Neuron (in vitro differentiated cells): ENCODE measurements around the gene ATP2B2.
"Not testable (repeated sequence)": the region's sequence is repeated elsewhere in the genome, so short reads cannot be mapped to it uniquely, and the experiment has no call there.

Experiments used
- H2AFZ ChIP-seq: one replicate; pipeline ENCODE4 v1.6.1; 2013; ENCODE audit warnings: low read depth, mild to moderate bottlenecking, inconsistent platforms, low read length, moderate library complexity
- H3K27me3 ChIP-seq: one replicate; pipeline ENCODE4 v1.6.1; 2013; ENCODE audit warnings: low read length; ENCODE audit not compliant: insufficient read depth
- H3K36me3 ChIP-seq: one replicate; pipeline ENCODE4 v1.6.1; 2013; ENCODE audit warnings: low read length; ENCODE audit not compliant: insufficient read depth
- H3K4me1 ChIP-seq: one replicate; pipeline ENCODE4 v1.6.1; 2013; ENCODE audit warnings: low read length; ENCODE audit not compliant: insufficient read depth
- H3K4me3 ChIP-seq: 2 replicates; pipeline ENCODE4 v1.5.1; 2013; ENCODE audit warnings: mild to moderate bottlenecking, low read length, moderate library complexity
- H3K9me3 ChIP-seq: one replicate; pipeline ENCODE4 v1.6.1; 2013; ENCODE audit warnings: low read length

The ATP2B2 gene

DNA sequence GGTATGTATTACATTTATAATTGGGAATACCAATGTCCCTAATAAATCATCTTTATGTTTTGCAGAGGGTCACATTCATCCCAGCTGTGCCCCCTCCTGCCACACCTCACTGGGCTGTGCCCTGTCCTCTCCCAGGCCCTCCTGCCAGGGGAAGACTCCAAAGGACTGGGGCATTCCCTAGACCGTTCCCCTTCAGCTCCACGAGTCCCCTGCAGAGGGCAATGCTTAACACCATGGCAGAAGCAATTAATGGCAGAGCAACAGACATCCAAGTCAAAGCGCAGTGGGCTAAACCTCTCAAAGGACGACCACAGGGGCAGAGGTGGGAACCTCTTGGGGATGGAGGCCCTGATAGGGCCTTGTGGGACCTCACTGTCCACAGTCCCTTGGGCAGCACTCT, 113.1 kb downstream of the ATP2B2 start:
- Histone ChIP-seq H3K4me1 (no peaks in the 10 kb centered on the region), H3K36me3 (no peaks in the 10 kb centered on the region), H3K9me3 (no peaks in the 10 kb centered on the region), H2AFZ (no peak overlapping the region), H3K4me3 (no peak overlapping the region), H3K27me3 (peaks cover 10% of the 10 kb centered on the region)

DNA sequence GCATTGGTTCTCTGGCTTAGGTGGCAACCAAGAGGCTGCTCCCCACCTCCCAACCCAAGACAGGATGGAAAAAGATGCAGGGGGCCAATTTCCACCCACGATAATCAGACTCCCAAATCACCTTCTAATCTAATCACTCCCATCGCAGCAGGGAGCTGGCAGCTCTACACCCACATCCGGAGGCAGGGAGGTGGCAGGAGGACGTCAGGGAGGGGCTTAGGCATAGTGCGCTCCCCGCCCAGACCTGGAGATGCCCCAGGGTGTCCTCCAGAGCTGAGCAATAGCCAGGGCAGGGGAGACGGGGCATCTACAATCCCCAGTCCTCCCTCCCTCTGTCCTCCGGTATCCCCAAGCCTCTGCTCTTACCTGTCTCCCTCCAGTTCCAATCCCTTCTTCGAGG, 114.0 kb downstream of the ATP2B2 start:
- Histone ChIP-seq H2AFZ (no peak overlapping the region), H3K4me1 (no peaks in the 10 kb centered on the region), H3K27me3 (peaks cover 8% of the 10 kb centered on the region), H3K9me3 (no peaks in the 10 kb centered on the region), H3K36me3 (no peaks in the 10 kb centered on the region), H3K4me3 (no peak overlapping the region)

DNA sequence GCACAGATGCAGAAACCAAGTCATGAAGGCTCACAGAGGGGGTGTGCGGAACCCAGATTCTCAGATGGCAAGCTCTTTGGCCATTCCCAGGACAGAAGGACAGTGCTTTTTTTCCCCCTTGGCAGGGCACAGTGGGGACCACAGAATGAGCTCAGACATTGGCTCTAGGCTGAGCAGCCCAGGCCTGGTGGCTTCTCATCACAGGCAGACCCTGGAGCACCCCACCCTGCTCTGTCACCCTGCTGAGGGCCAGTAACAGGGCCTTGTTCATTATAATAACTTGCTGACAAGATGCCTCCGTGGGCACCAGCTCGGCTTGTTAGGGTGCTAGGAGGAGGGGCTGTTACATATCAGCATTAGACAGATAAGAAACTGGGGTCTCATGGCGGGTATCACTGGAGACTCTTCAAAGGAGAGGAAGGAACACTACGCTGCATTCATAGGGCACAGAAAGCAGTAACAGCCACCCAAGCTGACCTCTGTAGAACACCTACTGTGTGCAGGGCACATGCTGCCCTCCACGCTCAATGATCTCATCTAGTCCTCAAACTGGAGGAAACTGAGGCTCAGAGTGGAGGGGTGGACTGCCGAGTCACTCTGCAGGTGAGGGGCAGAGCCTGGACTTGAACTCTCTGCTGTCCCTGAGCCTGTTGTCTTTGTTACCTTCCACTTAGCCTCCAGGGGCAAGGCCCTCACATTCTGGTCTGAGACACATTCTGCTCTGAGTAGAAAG, 114.6 kb downstream of the ATP2B2 start:
- Histone ChIP-seq H3K9me3 (no peaks in the 10 kb centered on the region), H2AFZ (no peak overlapping the region), H3K36me3 (no peaks in the 10 kb centered on the region), H3K4me3 (no peak overlapping the region), H3K27me3 (peaks cover 8% of the 10 kb centered on the region), H3K4me1 (no peaks in the 10 kb centered on the region)

DNA sequence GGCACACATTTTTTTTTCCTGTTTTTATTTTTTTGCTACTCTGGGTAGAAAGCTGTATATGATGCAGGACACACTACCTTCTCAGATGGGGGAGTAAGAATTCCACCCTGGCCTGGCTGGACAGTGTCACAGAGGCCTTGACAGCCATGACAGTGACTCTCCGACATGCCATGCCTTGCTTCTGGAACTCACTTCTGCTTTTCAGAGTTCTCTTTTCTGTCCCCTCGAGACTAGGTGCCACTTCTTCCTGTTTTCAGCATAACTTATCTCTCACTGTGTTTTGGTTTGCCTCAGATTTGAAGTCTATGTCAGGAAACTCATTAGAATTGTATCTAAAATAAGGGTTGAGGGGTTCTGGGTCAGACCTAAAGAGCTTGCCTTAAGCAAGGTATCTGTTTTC, 115.4 kb downstream of the ATP2B2 start:
- no peaks in the 10 kb centered on the region for H3K36me3 ChIP-seq
- H3K4me1 ChIP-seq: no peaks in the 10 kb centered on the region
- H3K4me3 ChIP-seq: no peak overlapping the region
- H3K9me3 ChIP-seq: no peaks in the 10 kb centered on the region
- H3K27me3 ChIP-seq: peaks cover 6% of the 10 kb centered on the region
- no peak overlapping the region for H2AFZ ChIP-seq

DNA sequence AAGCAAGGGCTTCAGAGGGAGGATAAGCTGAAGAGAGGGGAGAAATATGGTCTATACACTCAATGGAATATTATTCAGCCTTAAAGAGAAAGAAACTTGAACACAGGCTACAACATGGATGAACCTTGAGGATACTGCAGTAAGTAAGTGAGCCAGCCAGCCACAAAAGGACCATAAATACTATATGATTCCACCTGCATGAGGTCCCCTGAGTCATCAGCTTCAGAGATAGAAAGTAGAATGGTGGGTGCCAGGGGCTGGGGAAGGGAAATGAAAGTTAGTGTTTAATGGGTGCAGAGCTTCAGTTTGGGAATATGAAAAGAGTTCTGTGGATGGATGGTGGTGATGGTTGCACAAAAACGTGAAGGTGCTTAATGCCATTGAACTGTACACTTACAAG, 116.0 kb downstream of the ATP2B2 start:
- peaks cover 6% of the 10 kb centered on the region for H3K27me3 ChIP-seq
- H3K4me1 ChIP-seq: no peaks in the 10 kb centered on the region
- no peaks in the 10 kb centered on the region for H3K9me3 ChIP-seq
- no peak overlapping the region for H3K4me3 ChIP-seq
- no peaks in the 10 kb centered on the region for H3K36me3 ChIP-seq
- no peak overlapping the region for H2AFZ ChIP-seq

DNA sequence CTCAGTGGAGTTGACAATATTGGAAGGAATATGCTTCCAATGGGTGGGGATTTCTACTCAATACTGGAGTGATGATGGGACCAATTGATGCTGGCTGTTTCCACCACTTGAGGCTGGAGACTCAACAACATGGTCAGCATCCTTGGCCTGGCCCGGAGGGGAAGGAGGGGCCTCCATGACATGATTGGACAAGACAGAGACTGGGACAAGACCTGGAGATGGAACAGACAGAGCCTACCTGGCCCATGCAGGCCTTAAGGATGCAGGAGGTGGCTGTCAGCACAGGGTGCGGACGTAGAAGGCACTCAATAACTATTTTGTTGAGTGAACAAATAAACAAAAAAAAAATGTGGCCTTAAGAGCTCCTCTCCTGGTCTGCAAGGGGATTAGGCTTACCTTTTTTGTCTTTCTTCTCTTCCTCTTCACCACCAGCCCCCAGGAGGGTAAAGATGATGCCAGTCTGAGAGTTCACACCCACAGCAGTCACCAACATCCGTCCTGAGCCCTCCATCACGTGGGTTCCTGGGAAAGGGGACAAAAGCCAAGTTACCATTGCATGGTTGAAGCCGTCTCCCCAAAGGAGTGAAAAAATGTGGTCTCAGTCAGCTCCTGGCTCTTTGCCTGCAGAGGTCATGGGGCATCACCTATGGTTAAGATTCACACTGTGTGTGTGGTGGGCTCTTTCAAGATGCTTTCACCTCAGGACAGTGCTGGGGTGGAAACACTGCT, 117.3 kb downstream of the ATP2B2 start:
- Histone ChIP-seq H3K4me1 (no peaks in the 10 kb centered on the region), H3K9me3 (no peaks in the 10 kb centered on the region), H3K4me3 (no peak overlapping the region), H3K36me3 (no peaks in the 10 kb centered on the region), H2AFZ (no peak overlapping the region), H3K27me3 (peaks cover 4% of the 10 kb centered on the region)

DNA sequence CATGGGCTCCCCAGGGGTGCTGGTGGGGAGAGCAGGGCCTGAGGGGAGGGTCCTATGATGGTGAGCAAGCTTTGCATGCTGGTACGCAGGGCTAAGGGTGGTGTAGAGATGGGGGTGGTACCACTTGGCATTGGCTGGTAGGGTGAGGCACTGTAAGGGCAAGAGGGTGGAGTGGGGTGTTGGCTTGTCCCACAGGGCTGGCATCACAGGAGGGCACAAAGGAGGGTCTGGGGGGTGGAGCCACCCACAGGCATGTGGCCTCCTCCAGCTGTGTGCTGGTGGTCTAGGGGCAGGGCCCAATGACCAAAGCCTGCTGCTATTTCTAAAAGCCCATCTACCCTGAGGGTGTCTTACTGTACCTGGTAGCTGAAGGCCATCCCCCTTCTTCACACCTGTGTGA, 119.3 kb downstream of the ATP2B2 start:
- H3K4me3 ChIP-seq: no peak overlapping the region
- no peaks in the 10 kb centered on the region for H3K36me3 ChIP-seq
- H3K9me3 ChIP-seq: no peaks in the 10 kb centered on the region
- no peak overlapping the region for H2AFZ ChIP-seq
- H3K4me1 ChIP-seq: peaks cover 4% of the 10 kb centered on the region
- H3K27me3 ChIP-seq: peaks cover 4% of the 10 kb centered on the region

DNA sequence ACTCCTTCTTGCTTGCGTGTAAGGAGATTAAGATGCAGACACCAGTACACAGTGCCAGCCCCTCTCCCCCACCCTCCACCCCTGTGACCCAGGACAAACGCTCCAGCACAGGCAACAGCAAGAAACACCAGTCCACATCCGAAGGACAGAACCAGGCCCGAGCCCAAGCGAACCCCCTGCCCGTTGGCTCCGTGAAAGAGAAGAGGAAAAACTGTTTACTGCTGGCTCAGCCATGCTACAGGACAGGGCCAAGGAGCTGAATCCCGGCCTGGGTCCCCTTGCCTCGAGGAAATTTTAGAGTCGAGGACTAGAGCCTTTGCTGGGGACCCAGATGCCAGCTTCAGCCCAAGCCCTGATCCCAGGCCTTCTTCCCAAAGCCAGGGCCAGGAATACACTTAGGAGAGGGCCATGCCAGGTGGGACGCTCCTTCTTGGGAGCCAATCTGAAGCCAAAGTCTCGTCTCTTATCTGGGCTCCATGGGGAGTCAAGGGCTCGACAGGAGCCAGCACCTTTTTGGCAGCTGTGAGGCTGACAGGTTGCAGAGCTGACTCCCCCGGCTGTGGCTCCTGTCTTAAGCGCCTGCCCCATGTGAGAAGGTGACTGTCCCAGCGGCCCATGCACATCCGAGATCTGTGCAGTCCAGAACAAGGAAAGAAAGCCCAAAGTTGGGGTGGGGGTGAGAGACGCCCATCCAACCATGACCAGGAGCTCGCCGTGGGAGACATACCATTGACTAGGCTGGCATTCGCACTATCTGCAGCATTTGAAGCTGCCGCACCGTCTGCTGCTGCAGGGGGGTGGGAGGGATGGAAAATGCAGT, 120.6 kb downstream of the ATP2B2 start:
- H3K4me3 ChIP-seq: no peak overlapping the region
- H3K9me3 ChIP-seq: no peaks in the 10 kb centered on the region
- no peak overlapping the region for H2AFZ ChIP-seq
- peaks cover 4% of the 10 kb centered on the region for H3K4me1 ChIP-seq
- peaks cover 4% of the 10 kb centered on the region for H3K27me3 ChIP-seq
- no peaks in the 10 kb centered on the region for H3K36me3 ChIP-seq

DNA sequence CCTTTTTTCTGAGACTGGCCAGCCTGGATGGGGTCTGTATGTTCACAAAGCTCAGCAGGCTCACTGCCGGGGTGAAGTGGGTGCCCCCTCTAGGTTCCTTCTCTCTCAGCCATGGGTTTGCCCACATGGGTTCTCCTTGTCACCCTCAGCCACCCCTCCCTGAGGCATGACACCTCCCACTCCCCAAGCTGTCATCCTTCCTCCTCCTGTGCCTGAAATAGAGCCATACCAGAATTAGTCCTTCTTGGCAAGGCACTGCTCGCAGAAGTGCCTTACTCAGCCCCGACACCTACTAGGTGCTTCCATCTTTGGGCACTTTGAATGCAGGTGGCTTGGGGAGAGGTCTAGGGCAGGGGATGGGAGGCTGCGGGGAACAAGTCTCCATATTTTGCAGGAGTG, 121.5 kb downstream of the ATP2B2 start:
- Histone ChIP-seq H3K9me3 (no peaks in the 10 kb centered on the region), H3K4me1 (peaks cover 4% of the 10 kb centered on the region), H2AFZ (no peak overlapping the region), H3K36me3 (no peaks in the 10 kb centered on the region), H3K4me3 (no peak overlapping the region), H3K27me3 (peaks cover 4% of the 10 kb centered on the region)

DNA sequence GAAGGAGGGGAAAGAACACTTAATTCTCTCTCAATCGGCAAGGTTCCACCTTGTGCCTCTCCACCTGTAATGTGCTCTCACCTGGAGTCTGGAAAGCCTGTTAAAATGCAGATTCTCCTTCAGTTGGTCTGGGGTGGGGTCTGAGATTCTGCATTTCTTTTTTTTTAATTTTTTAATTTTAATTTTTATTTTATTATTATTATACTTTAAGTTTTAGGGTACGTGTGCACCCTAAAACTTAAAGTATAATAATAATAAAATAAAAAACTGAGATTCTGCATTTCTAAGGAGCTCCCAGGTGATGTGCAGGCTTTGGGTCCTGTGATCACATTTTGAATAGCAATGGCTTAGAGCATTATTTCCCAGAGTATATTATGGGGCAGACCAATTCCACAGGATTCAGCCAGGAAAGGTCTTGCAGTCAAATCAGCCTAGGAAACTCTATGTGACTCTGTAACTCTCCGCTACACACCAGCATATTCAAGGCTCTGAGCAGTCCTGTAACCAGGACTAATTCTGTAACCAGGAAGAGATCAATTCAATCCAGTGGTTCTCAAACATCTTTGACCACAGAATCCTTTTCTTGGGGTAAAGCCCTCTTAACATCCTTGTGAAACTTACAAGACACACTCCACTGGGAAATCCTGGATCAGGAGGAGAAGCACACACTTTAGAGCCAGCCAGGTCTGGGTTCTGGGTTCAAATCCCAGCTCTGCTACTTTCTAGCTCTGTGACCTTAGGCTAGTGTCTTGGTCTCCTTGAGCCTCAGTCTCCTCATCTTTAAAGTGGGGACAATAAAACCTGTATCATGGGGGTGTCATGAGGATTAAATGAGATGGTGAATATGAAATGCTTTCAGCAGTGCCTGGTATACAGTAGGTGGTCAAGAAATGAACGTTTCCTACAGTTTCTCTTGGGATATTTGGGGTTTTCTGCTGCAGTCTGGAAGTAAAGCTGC, 122.2 kb downstream of the ATP2B2 start:
- Histone ChIP-seq H3K36me3 (no peaks in the 10 kb centered on the region), H2AFZ (no peak overlapping the region)

DNA sequence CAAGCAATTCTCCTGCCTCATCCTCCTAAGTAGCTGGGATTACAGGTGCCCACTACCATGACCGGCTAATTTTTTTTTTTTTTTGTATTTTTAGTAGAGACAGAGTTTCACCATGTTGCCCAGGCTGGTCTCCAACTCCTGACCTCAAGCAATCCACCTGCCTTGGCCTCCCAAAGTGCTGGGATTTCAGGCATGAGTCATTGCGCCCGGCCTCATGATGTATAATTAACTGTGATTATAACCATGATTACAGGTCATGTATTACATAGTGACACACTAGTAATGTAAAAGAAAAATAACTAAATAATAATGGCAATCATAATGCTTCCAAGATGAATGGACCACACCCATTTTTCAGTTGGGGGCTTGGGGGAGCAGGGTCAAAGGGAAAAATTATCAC, 122.9 kb downstream of the ATP2B2 start:
- not testable (repeated sequence) for H2AFZ ChIP-seq, H3K9me3 ChIP-seq, H3K27me3 ChIP-seq, H3K4me1 ChIP-seq, H3K36me3 ChIP-seq, H3K4me3 ChIP-seq

More for the DNA sequence above, 122.2 kb downstream of the ATP2B2 start:
- no peaks in the 10 kb centered on the region for H3K9me3 ChIP-seq
- H3K4me1 ChIP-seq: peaks cover 4% of the 10 kb centered on the region
- H3K4me3 ChIP-seq: no peak overlapping the region
- peaks cover 4% of the 10 kb centered on the region for H3K27me3 ChIP-seq

DNA sequence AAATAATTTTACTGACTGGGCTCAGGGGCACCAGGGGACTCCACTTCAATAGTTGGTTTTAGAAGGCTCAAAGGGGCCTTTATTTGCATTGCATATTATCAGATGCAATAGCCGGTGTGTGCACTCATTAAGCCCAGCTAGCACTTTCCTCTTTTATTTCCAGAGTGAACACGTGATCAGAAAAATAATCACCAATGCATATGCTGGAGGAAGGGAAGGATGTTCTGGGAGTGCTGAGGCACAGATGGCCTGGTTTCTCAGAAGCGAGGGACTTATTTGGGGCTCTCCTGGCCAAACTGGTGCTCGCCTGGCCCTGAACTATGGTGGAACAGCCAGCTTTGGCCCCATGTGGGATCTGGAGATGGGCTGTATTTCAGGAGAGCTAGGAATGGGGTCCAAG, 124.0 kb downstream of the ATP2B2 start:
- H2AFZ ChIP-seq: no peak overlapping the region
- H3K4me1 ChIP-seq: peaks cover 4% of the 10 kb centered on the region
- no peaks in the 10 kb centered on the region for H3K9me3 ChIP-seq
- H3K27me3 ChIP-seq: peaks cover 13% of the 10 kb centered on the region
- no peak overlapping the region for H3K4me3 ChIP-seq
- H3K36me3 ChIP-seq: no peaks in the 10 kb centered on the region
